ENCODE data around the gene SPRED2.

DNA sequence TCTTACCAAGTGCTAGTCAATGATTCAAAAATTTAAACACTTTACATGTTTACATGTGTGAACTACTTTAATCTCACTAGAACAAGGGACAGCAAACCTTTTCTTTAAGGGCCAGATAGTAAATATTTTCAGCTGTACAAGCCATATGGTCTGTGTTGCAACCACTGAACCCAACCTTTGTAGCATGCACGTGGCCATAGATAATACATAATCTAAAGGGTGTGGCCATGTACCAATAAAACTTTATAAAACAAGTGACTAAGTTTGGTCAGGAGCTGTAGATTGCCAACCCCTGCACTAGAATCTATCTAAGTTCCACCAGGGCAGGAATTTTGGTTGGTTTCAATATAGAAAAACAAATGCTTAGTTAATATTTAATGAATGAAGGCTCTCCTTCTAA is 18.4 kb upstream of the SPRED2 start:
- TF ChIP-seq, protein P1, sequence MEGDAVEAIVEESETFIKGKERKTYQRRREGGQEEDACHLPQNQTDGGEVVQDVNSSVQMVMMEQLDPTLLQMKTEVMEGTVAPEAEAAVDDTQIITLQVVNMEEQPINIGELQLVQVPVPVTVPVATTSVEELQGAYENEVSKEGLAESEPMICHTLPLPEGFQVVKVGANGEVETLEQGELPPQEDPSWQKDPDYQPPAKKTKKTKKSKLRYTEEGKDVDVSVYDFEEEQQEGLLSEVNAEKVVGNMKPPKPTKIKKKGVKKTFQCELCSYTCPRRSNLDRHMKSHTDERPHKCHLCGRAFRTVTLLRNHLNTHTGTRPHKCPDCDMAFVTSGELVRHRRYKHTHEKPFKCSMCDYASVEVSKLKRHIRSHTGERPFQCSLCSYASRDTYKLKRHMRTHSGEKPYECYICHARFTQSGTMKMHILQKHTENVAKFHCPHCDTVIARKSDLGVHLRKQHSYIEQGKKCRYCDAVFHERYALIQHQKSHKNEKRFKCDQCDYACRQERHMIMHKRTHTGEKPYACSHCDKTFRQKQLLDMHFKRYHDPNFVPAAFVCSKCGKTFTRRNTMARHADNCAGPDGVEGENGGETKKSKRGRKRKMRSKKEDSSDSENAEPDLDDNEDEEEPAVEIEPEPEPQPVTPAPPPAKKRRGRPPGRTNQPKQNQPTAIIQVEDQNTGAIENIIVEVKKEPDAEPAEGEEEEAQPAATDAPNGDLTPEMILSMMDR (IDR thresholded peaks at IDR 0.05), result no peak
- TF ChIP-seq EP300 (IDR thresholded peaks at IDR 0.05) (no peak), POLR2A (IDR thresholded peaks at IDR 0.05) (no peak), POLR2AphosphoS5 (IDR thresholded peaks at IDR 0.05) (no peak)

All from stomach (tissue), 4 donors.